Heart left ventricle (tissue), 16 donors: ENCODE measurements around the gene KIDINS220. TPM values are rescaled to one million over a fixed set of nuclear protein-coding genes. Genes with fewer than 3 reads are reported as not detected.

Experiments
- ATAC-seq, 4 donors: fragments of 200-7000 bp; cut with Tn5 transposase; one replicate each; pipeline ENCODE4 v1.9.1; 2020 to 2022; ENCODE audit warnings: moderate library complexity in 4 of 4, mild to moderate bottlenecking in 3 of 4, moderate number of reproducible peaks in 1 of 4
- DNase-seq, 5 donors: peaks; one replicate each; pipeline ENCODE4 v3.0.0-alpha.2; 2020
- H3K27ac ChIP-seq, 12 donors: fragments of 200-600 bp; sonication (generic) in 4 of 12; one replicate each; pipeline versions ENCODE4 v1.5.0 to v1.8.0; 2016 to 2022; ENCODE audit warnings: mild to moderate bottlenecking in 2 of 12
- H3K27me3 ChIP-seq, 9 donors: fragments of 200-600 bp; sonication (generic) in 2 of 9; one replicate each; pipeline versions ENCODE4 v1.5.1 to v1.8.0; 2016 to 2022; ENCODE audit warnings: mild to moderate bottlenecking in 3 of 9
- H3K36me3 ChIP-seq, 9 donors: fragments of 200-600 bp; sonication (generic) in 2 of 9; one replicate each; pipeline versions ENCODE4 v1.5.0 to v1.8.0; 2018 to 2022; ENCODE audit warnings: mild to moderate bottlenecking in 2 of 9
- H3K4me1 ChIP-seq, 12 donors: fragments of 200-600 bp; sonication (generic) in 4 of 12; one replicate each; pipeline versions ENCODE4 v1.5.0 to v1.8.0; 2016 to 2022; ENCODE audit warnings: mild to moderate bottlenecking in 3 of 12
- H3K4me3 ChIP-seq, 12 donors: fragments of 200-600 bp; sonication (generic) in 4 of 12; one replicate each; pipeline versions ENCODE4 v1.5.0 to v1.8.0; 2017 to 2022; ENCODE audit warnings: mild to moderate bottlenecking in 9 of 12, moderate library complexity in 4 of 12
- H3K9me3 ChIP-seq, 12 donors: fragments of 200-600 bp; sonication (generic) in 4 of 12; one replicate each; pipeline versions ENCODE4 v1.5.0 to v1.8.0; 2016 to 2022; ENCODE audit warnings: mild to moderate bottlenecking in 1 of 12
- POLR2A ChIP-seq, 2 donors: fragments of 450-650 bp; IDR thresholded peaks; one replicate each; pipeline ENCODE4 v1.6.1; 2017; ENCODE audit warnings: antibody characterized with exemption in 2 of 2, mild to moderate bottlenecking in 2 of 2, moderate library complexity in 2 of 2
- WGBS, 4 donors: extraction: QIAGEN DNeasy Blood & Tissue Kit in 2 of 4; methylation state at CpG; one replicate each; pipeline versions ENCODE4 v1.1.5 to v1.1.7; 2013 to 2018; 5-methylcytosine and 5-hydroxymethylcytosine counted together
- intact Hi-C, 10 donors: fragments of 100-400 bp; cut with DNase I; formaldehyde crosslinking; loops; one replicate each; pipeline versions ENCODE4 v1.11.1 to v1.14.2; 2022
- polyA plus RNA-seq, 2 donors: library from polyadenylated mRNA; stranded (reverse); fragments of 200-250 nt; gene quantifications; one replicate each; pipeline ENCODE4 v1.2.3, GENCODE V29; 2013
- total RNA-seq, 9 donors: library from RNA; depleted of rRNA in 2 of 9; stranded (reverse); fragments of >200 nt in 2 of 9; fragmentation: NEBNext Ultra II Directional in 3 of 9; extraction: Animal tissue kit (Norgen Biotek cat#: 25700) in 3 of 9; gene quantifications; one replicate each; pipeline versions ENCODE4 v1.1.0 to v1.2.4, GENCODE V29; 2016 to 2023
- TF ChIP-seq, protein P1 (sequence below), 12 donors: fragments of 200-600 bp; sonication (generic) in 4 of 12; IDR thresholded peaks; one replicate each; pipeline versions ENCODE4 v1.5.0 to v1.8.0; 2018 to 2022; ENCODE audit warnings: antibody characterized with exemption in 12 of 12, mild to moderate bottlenecking in 5 of 12
- donor health status: ischemic (EF 13 %, LVEDD 7.1; RV severe dilation, severe dysfunction).
- donor health status: healthy with polysubstance abuse.
- donor health status: DM: no; HTN: yes; CAD: no.
- donor health status: DM: no; HTN: no; CAD: no.
- donor health status: ischemic (EF 25% LVEDD 6.9; RV normal size, moderate dysfunction).
- donor health status: ischemic (EF 25% LVEDD 5.7; RV mildly dilated, moderate dysfunction).
- donor health status: healthy.
- donor health status: DM: yes; HTN: yes; CAD: no.
- donor health status: ischemic (EF 35%, LVEDD 5.7; RV mildly dilated, moderate dysfunction).
- donor health status: nonischemic (EF 11% LVEDD 7.7; RV severe dilation, severe dysfunction).
- donor health status: DM: yes; HTN: yes; CAD: no.
- donor health status: PGD.
- donor health status: ischemic (EF 29% LVEDD 5.4; RV normal size, mild dysfunction).
- donor health status: nonischemic (EF 23%, LVEDD 6.1; RV moderate dilation, normal function).

Gene KIDINS220
- total and polyA plus RNA-seq, 11 donors: 22.7 to 108 (median 74.5) TPM

DNA sequence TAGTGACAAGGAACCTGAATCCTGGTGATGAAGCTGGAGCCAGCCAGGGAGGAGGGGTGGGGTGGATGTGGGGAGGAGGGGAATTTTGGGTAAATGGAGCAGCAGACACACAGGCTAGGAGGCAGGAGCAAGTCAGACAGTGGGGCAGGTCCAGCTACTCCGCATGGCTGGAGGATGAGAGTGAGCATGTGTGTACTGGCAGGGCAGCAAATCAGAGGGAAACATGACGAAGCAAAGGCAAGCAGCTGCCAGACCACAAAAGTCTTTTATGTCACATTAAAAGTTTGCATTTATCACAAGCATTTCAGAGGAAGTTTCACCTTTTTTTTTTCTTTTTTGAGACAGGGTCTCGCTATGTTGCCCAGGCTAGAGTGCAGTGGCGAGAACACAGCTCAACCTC, 11.9 kb upstream of the KIDINS220 start:
- 83 to 91% (median 87%) methylated on average over 4 of the region's 4 CpGs for WGBS, 4 donors
- H3K9me3 ChIP-seq: no peaks in the 10 kb centered on the region

DNA sequence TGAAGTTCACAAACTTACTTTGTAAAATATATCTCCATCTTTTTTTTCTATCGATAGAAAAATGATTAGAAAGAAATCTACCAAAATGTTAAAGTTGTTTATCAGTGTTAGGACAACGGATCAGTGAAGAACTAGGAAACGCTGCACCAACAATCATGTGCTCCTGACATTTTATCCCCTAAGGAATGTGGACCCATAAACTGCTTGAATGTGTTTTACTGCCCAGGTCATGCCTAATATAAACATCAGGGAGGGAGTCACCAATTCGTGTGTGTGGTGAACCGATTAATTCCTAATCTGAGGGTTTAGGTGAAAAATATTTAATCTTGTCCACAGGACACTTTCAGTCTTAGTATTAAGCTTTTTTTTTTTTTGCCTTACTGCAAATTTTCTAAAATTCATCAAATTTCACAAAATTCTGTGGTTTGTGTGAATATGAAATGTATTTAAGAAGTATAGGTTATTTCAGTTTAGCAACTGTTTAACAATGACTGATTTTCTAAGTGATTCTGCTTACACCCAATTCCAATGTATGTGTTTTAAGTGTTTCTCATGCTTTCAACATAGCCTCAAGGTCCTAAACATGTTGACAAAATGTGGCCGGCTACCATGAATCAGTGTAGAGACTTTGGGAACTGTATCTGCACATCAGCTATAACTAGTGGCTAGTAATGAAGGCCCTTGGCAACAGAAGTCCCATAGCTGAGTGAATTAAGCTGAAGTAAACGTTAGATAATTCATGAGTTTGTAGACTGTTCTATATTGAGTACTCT, 11.1 kb upstream of the KIDINS220 start:
- Histone ChIP-seq H3K36me3 (no peaks in the 10 kb centered on the region), H3K4me3 (no peak overlapping the region), H3K4me1 (no peaks in the 10 kb centered on the region), H3K27me3 (peaks cover 0 to 8% (median 0%) of the 10 kb centered on the region in 9 donors), H3K27ac (no peak overlapping the region), H3K9me3 (no peaks in the 10 kb centered on the region)
- intact Hi-C loops: no loop called here
- no peak for TF ChIP-seq POLR2A (IDR thresholded peaks at IDR 0.05)
- TF ChIP-seq, protein P1, sequence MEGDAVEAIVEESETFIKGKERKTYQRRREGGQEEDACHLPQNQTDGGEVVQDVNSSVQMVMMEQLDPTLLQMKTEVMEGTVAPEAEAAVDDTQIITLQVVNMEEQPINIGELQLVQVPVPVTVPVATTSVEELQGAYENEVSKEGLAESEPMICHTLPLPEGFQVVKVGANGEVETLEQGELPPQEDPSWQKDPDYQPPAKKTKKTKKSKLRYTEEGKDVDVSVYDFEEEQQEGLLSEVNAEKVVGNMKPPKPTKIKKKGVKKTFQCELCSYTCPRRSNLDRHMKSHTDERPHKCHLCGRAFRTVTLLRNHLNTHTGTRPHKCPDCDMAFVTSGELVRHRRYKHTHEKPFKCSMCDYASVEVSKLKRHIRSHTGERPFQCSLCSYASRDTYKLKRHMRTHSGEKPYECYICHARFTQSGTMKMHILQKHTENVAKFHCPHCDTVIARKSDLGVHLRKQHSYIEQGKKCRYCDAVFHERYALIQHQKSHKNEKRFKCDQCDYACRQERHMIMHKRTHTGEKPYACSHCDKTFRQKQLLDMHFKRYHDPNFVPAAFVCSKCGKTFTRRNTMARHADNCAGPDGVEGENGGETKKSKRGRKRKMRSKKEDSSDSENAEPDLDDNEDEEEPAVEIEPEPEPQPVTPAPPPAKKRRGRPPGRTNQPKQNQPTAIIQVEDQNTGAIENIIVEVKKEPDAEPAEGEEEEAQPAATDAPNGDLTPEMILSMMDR (IDR thresholded peaks at IDR 0.05): no peak
- WGBS, 4 donors: 82 to 86% (median 83%) methylated on average over 7 of the region's 7 CpGs
- no peak for ATAC-seq
- DNase-seq: no peak

More for the DNA sequence above, 11.9 kb upstream of the KIDINS220 start:
- H3K27ac ChIP-seq: no peak overlapping the region
- H3K4me3 ChIP-seq: no peak overlapping the region
- ATAC-seq: no peak
- DNase-seq: no peak
- intact Hi-C loops: no loop called here
- no peaks in the 10 kb centered on the region for H3K4me1 ChIP-seq
- peaks cover 0 to 8% (median 0%) of the 10 kb centered on the region in 9 donors for H3K27me3 ChIP-seq
- TF ChIP-seq, protein P1 (IDR thresholded peaks at IDR 0.05): no peak
- TF ChIP-seq POLR2A (IDR thresholded peaks at IDR 0.05): no peak
- H3K36me3 ChIP-seq: no peaks in the 10 kb centered on the region

DNA sequence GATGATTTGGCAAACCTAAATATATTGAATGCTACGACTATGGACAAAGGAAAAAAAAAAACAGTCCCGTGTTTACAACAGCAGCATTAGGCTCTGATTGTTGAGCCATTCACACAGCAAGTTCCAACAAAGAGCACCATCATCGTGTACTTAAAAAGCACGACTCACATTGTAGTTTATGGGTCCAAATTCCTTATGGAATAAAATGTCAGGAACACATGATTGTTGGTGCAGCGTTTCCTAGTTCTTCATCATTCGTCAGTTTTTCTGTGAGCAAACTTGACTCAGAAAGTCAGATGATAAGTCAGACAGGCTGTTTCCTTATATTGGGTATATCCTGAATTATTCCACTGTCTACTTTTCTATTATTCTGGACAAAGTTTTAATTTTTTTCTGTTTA, 10.0 kb upstream of the KIDINS220 start:
- 91 to 94% (median 92%) methylated on average over 6 of the region's 6 CpGs for WGBS, 4 donors
- Histone ChIP-seq H3K27ac (no peak overlapping the region), H3K27me3 (peaks cover 0 to 8% (median 0%) of the 10 kb centered on the region in 9 donors), H3K36me3 (no peaks in the 10 kb centered on the region), H3K9me3 (no peaks in the 10 kb centered on the region), H3K4me3 (no peak overlapping the region), H3K4me1 (no peaks in the 10 kb centered on the region)
- no peak for DNase-seq
- no peak for ATAC-seq
- intact Hi-C loops: no loop called here
- TF ChIP-seq, protein P1 (IDR thresholded peaks at IDR 0.05): no peak
- TF ChIP-seq POLR2A (IDR thresholded peaks at IDR 0.05): no peak

DNA sequence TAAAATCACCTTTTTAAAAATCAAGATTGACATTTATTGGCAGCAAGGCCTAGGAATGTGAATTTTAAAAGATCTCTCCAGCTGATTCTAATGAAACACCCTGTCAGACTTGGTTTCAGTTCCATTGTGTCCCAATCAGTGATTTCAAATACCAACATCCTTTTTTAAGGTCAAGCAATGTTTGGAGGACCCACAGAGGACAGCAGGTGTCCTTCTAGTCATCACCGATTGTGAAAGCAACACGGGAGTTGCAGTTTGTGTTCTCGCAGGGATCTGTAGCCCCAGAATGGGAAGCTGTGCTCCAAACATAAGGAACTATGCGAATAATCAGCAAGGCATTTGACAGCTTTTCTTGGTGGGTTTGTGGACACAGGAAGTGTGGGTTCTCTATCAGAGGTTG, 4.5 kb upstream of the KIDINS220 start:
- Histone ChIP-seq H3K27me3 (peaks cover 0 to 7% (median 0%) of the 10 kb centered on the region in 9 donors), H3K4me1 (peaks cover 0 to 8% (median 2%) of the 10 kb centered on the region in 12 donors), H3K27ac (no peak overlapping the region), H3K9me3 (no peaks in the 10 kb centered on the region), H3K36me3 (no peaks in the 10 kb centered on the region), H3K4me3 (no peak overlapping the region)
- ATAC-seq (no peak), DNase-seq (no peak)
- intact Hi-C loops: no loop called here
- no peak for TF ChIP-seq POLR2A (IDR thresholded peaks at IDR 0.05)
- TF ChIP-seq, protein P1 (IDR thresholded peaks at IDR 0.05): no peak
- 87 to 92% (median 89%) methylated on average over 4 of the region's 4 CpGs for WGBS, 4 donors
